B cell (primary cell): ENCODE data around the gene RNF2. TPM values are rescaled to one million over a fixed set of nuclear protein-coding genes. Genes with fewer than 3 reads are reported as not detected.

Experiments used
- ATAC-seq: fragments of 200-7000 bp; cut with Tn5 transposase; one replicate; pipeline ENCODE4 v1.10.0; 2021; ENCODE audit warnings: low read depth, mild to moderate bottlenecking, moderate number of reproducible peaks, moderate library complexity
- CTCF ChIA-PET: fragments of 350-600 bp; sonication (Branson Sonifier 250); formaldehyde crosslinking; loops from one replicate; lab custom pipeline; 2021; ENCODE audit warnings: antibody characterized with exemption, inconsistent platforms; lab: Charles Lee
- POLR2A ChIA-PET: fragments of 350-600 bp; sonication (Branson Sonifier 250); formaldehyde crosslinking; loops from one replicate; lab custom pipeline; 2021; ENCODE audit warnings: antibody characterized with exemption; lab: Charles Lee
- DNase-seq: peaks from one replicate; pipeline ENCODE4 v3.0.0; 2013
- H2AFZ ChIP-seq: 2 replicates; pipeline ENCODE4 v1.6.1; 2012; ENCODE audit warnings: mild to moderate bottlenecking, low read depth, low read length; ENCODE audit not compliant: insufficient read depth, poor library complexity, severe bottlenecking
- H3K27ac ChIP-seq, 2 donors: 1 replicate in 1 of 2; 2 replicates in 1 of 2; pipeline ENCODE4 v1.5.1; 2012 to 2013; ENCODE audit warnings: low read length in 2 of 2, mild to moderate bottlenecking in 2 of 2, moderate library complexity in 1 of 2
- H3K27me3 ChIP-seq, 4 experiments: fragments of 200-600 bp in 1 of 4; sonication (generic) in 1 of 4; replicated peaks in 1 of 4; 1 replicate in 2 of 4; 2 replicates in 2 of 4; pipeline versions ENCODE4 v1.6.1 to v1.7.0; 2013 to 2016; ENCODE audit warnings: low read length in 3 of 4, mild to moderate bottlenecking in 2 of 4, mixed read lengths in 1 of 4, moderate library complexity in 1 of 4; ENCODE audit not compliant: insufficient read depth in 4 of 4, control insufficient read depth in 3 of 4; ENCODE audit errors: control extremely low read depth in 1 of 4
- H3K36me3 ChIP-seq, 2 experiments: replicated peaks in 1 of 2; 1 replicate in 1 of 2; 2 replicates in 1 of 2; pipeline versions ENCODE4 v1.6.1 to v1.7.1; 2013; ENCODE audit warnings: low read length in 1 of 2; ENCODE audit not compliant: insufficient read depth in 2 of 2, control insufficient read depth in 1 of 2; ENCODE audit errors: control extremely low read depth in 1 of 2, extremely low read depth in 1 of 2
- H3K4me1 ChIP-seq, 2 donors: fragments of 200-600 bp in 1 of 2; sonication (generic) in 1 of 2; 1 replicate in 1 of 2; 2 replicates in 1 of 2; pipeline versions ENCODE4 v1.5.1 to v1.6.1; 2013 to 2017; ENCODE audit warnings: low read length in 2 of 2; ENCODE audit not compliant: control insufficient read depth in 2 of 2, insufficient read depth in 2 of 2
- H3K4me2 ChIP-seq: replicated peaks from 2 replicates; pipeline ENCODE3; 2012; ENCODE audit warnings: mild to moderate bottlenecking, low read depth, low read length; ENCODE audit not compliant: poor library complexity, severe bottlenecking
- H3K4me3 ChIP-seq, 5 experiments: fragments of 200-600 bp in 1 of 5; sonication (generic) in 1 of 5; 1 replicate in 3 of 5; 2 replicates in 2 of 5; pipeline versions ENCODE4 v1.5.1 to v1.7.0; 2011 to 2016; ENCODE audit warnings: low read length in 4 of 5, mild to moderate bottlenecking in 4 of 5, low read depth in 2 of 5, control low read depth in 1 of 5, moderate library complexity in 1 of 5; ENCODE audit not compliant: insufficient read depth in 1 of 5; ENCODE audit errors: control extremely low read depth in 1 of 5, extremely low read depth in 1 of 5
- H3K79me2 ChIP-seq: fragments of 200-600 bp; sonication (generic); one replicate; pipeline ENCODE4 v1.6.0; 2016; ENCODE audit warnings: low read length; ENCODE audit not compliant: control insufficient read depth, insufficient read depth
- H3K9ac ChIP-seq: fragments of 200-600 bp; sonication (generic); 2 replicates; pipeline ENCODE4 v1.6.1; 2017; ENCODE audit warnings: mild to moderate bottlenecking, low read length, moderate library complexity
- H3K9me3 ChIP-seq, 3 donors: one replicate each; pipeline versions ENCODE4 v1.6.1 to v1.7.1; 2013; ENCODE audit warnings: low read length in 2 of 3; ENCODE audit not compliant: control insufficient read depth in 2 of 3, insufficient read depth in 1 of 3; ENCODE audit errors: control extremely low read depth in 1 of 3
- H4K20me1 ChIP-seq: 2 replicates; pipeline ENCODE4 v1.6.0; 2012; ENCODE audit warnings: mild to moderate bottlenecking, low read length; ENCODE audit not compliant: insufficient read depth, control insufficient read depth, poor library complexity, severe bottlenecking
- H3K27ac Mint-ChIP-seq: one replicate; pipeline ENCODE4 v1.8.0; 2021; ENCODE audit warnings: mixed read lengths
- H3K27me3 Mint-ChIP-seq: one replicate; pipeline ENCODE4 v1.8.0; 2021; ENCODE audit warnings: mixed read lengths
- H3K4me1 Mint-ChIP-seq: one replicate; pipeline ENCODE4 v1.8.0; 2021; ENCODE audit warnings: mixed read lengths
- H3K4me3 Mint-ChIP-seq: one replicate; pipeline ENCODE4 v1.8.0; 2021; ENCODE audit warnings: mixed read lengths
- H3K9me3 Mint-ChIP-seq: one replicate; pipeline ENCODE4 v1.8.0; 2022; ENCODE audit warnings: mixed read lengths; ENCODE audit not compliant: insufficient read depth
- EZH2 ChIP-seq: IDR thresholded peaks from 2 replicates; pipeline ENCODE4 v1.6.1; 2012; ENCODE audit warnings: borderline replicate concordance, low read depth, mild to moderate bottlenecking, moderate library complexity, low read length; ENCODE audit not compliant: insufficient read depth, poor library complexity, severe bottlenecking
- WGBS: methylation state at CpG from one replicate; pipeline ENCODE4 v1.1.5; 2013; ENCODE audit warnings: missing lambda C conversion rate; ENCODE audit not compliant: insufficient coverage; 5-methylcytosine and 5-hydroxymethylcytosine counted together
- intact Hi-C: fragments of 100-400 bp; cut with micrococcal nuclease; formaldehyde crosslinking; loops from one replicate; pipeline ENCODE4 v1.10.0; 2022
- polyA plus RNA-seq: library from polyadenylated mRNA; depleted of rRNA; stranded (reverse); fragments of >200 nt; gene quantifications from 2 replicates; pipeline ENCODE4 v1.2.3, GENCODE V29; 2012
- total RNA-seq, 2 donors: library from RNA; stranded (reverse); fragments of 120-200 nt in 1 of 2; gene quantifications; 1 replicate in 1 of 2; 2 replicates in 1 of 2; pipeline versions ENCODE4 v1.2.3 to v1.2.4, GENCODE V29; 2013 to 2022
- TF ChIP-seq, protein P1 (sequence below): fragments of 200-600 bp; IDR thresholded peaks from one replicate; pipeline ENCODE4 v1.8.0; 2022; ENCODE audit warnings: antibody characterized with exemption, mild to moderate bottlenecking

RNF2 gene
- total and polyA plus RNA-seq, 2 donors (not counting 1 experiment from before 2014, with no cell fraction given), result 13.9 to 29.5 TPM

DNA sequence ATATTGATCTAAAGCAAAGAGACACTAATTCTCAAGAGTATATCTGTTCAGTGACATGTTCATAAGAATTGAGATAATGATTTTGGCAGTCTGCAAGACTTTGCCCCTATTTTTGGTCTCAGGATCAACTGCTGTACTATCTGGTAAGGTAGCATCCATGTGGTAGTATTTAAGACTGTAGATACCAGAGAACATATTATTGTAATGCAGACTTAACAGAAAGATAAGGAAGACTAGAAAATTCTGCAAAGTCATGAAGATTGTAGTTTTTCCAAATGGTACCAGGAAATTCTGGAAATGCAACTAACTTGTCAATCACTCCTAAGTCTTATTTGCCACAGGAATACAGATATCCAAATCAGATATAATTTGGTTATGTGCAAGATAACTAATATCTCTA, 35.1 kb downstream of the RNF2 start:
- Mint-ChIP-seq H3K9me3 (peaks cover 2% of the 10 kb centered on the region), H3K27ac (no peak overlapping the region), H3K27me3 (no peaks in the 10 kb centered on the region), H3K4me3 (no peak overlapping the region), H3K4me1 (peaks cover 34% of the 10 kb centered on the region)
- Histone ChIP-seq H3K4me1 (no peaks in the 10 kb centered on the region), H3K27me3 (no peaks in the 10 kb centered on the region), H3K9me3 (no peaks in the 10 kb centered on the region), H2AFZ (no peak overlapping the region), H4K20me1 (peaks cover 48% of the 10 kb centered on the region), H3K9ac (no peak overlapping the region), H3K79me2 (peaks cover 94% of the 10 kb centered on the region), H3K27ac (no peak overlapping the region), H3K4me3 (no peak overlapping the region), H3K36me3 (no peaks in the 10 kb centered on the region), H3K4me2 (no peak overlapping the region)
- DNase-seq, result no peak
- intact Hi-C loops, result no loop called here
- TF ChIP-seq, protein P1, sequence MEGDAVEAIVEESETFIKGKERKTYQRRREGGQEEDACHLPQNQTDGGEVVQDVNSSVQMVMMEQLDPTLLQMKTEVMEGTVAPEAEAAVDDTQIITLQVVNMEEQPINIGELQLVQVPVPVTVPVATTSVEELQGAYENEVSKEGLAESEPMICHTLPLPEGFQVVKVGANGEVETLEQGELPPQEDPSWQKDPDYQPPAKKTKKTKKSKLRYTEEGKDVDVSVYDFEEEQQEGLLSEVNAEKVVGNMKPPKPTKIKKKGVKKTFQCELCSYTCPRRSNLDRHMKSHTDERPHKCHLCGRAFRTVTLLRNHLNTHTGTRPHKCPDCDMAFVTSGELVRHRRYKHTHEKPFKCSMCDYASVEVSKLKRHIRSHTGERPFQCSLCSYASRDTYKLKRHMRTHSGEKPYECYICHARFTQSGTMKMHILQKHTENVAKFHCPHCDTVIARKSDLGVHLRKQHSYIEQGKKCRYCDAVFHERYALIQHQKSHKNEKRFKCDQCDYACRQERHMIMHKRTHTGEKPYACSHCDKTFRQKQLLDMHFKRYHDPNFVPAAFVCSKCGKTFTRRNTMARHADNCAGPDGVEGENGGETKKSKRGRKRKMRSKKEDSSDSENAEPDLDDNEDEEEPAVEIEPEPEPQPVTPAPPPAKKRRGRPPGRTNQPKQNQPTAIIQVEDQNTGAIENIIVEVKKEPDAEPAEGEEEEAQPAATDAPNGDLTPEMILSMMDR, result no peak
- TF ChIP-seq EZH2, result no peak
- ATAC-seq, result no peak
- ChIA-PET CTCF (no interaction called here), POLR2A (no interaction called here)

- no peak for TF ChIP-seq EZH2
- TF ChIP-seq, protein P1, result no peak
- H3K9ac ChIP-seq, result no peak overlapping the region
- WGBS, result no CpG with 5 or more reads among the region's 2 CpGs
- no peak overlapping the region for H3K27ac ChIP-seq
- H3K27ac Mint-ChIP-seq, result no peak overlapping the region
- H3K4me3 ChIP-seq, result no peak overlapping the region
- peaks cover 2% of the 10 kb centered on the region for H3K9me3 Mint-ChIP-seq
- no peak overlapping the region for H3K4me2 ChIP-seq
- ATAC-seq, result no peak
- ChIA-PET CTCF (no interaction called here), POLR2A (no interaction called here)
- no peak overlapping the region for H2AFZ ChIP-seq
- no peak for DNase-seq
- no peak overlapping the region for H3K4me3 Mint-ChIP-seq
- H4K20me1 ChIP-seq, result peaks cover 64% of the 10 kb centered on the region
- no peaks in the 10 kb centered on the region for H3K27me3 ChIP-seq
- H3K4me1 Mint-ChIP-seq, result peaks cover 29% of the 10 kb centered on the region
- H3K4me1 ChIP-seq, result no peaks in the 10 kb centered on the region
- H3K9me3 ChIP-seq, result no peaks in the 10 kb centered on the region
- peaks cover 77% of the 10 kb centered on the region for H3K79me2 ChIP-seq
- H3K27me3 Mint-ChIP-seq, result no peaks in the 10 kb centered on the region
- H3K36me3 ChIP-seq, result peaks cover 0 to 5% of the 10 kb centered on the region in 2 experiments
- intact Hi-C loops, result no loop called here
Measured at GRCh38 chr1:185083818-185084217, 38.5 kb downstream of the RNF2 start.
